HG02610 (cell line): ENCODE results near the gene CNTROB.
"Not testable (repeated sequence)": the region's sequence is repeated elsewhere in the genome, so short reads cannot be mapped to it uniquely, and the experiment has no call there.

ENCODE experiments used
- ATAC-seq: cut with Tn5 transposase; IDR thresholded peaks from one replicate; pipeline ENCODE4 v1.9.1; 2021; ENCODE audit warnings: mild to moderate bottlenecking, moderate library complexity; ENCODE audit not compliant: unreplicated experiment

The CNTROB gene

DNA sequence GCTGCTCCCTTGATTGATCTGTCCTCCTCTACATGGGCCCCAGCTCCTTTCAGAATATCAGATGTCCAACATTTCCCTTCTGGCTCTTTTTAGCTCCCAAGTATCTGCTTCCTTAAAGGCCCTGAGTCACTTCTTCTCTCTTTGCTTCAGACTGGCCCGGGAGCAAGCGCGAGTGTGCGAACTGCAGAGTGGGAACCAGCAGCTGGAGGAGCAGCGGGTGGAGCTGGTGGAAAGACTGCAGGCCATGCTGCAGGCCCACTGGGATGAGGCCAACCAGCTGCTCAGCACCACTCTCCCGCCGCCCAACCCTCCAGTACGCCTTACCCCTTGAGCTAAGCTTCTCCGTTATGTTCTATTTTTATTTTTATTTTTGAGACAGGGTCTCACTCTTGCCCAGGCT, 12.3 kb downstream of the CNTROB start:
- no peak for ATAC-seq

DNA sequence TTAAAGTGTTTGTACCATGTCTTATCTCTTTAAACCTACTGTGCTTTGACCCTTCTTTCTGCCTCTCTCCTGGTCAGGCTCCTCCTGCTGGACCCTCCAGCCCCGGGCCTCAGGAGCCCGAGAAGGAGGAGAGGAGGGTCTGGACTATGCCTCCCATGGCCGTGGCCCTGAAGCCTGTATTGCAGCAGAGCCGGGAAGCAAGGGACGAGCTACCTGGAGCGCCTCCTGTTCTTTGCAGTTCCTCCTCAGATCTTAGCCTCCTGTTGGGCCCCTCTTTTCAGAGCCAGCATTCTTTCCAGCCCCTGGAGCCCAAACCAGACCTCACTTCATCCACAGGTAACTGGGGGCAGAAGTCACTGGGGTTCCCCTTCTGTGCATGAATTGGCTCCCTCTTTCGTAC, 13.6 kb downstream of the CNTROB start:
- no peak for ATAC-seq

DNA sequence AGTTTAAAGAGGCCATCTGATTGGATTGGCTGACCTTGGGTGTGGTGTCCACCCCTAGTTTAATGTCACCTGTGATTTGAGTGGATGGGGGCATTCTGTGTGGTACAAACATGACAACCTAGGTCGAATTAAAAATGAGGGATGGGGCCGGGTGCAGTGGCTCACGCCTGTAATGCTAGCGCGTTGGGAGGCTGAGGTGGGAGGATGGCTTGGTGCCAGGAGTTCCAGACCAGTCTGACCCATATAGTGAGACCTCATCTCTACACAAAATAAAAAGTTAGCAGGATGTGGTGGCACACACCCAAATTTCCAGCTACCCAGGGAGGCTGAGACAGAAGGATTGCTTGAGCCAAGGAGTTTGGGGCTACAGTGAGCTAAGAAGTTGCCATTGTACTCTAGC, 14.4 kb downstream of the CNTROB start:
- ATAC-seq, result no peak

DNA sequence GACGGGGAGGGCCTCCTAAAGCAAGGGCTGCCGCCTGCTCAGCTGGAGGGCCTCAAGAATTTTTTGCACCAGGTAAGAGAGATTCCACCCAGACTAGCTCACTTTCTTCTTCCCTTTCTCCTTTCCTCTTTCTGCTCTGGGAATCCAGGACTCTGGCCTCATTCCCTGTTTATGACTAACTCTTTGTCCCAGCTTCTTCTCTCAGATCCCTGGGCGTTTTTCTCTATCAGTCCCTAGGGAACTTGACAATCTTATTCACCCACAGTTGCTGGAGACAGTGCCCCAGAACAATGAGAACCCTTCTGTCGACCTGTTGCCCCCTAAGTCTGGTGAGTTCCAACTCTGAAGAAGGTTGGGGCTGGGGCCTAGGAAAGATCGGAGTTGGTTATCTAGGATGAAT, 15.6 kb downstream of the CNTROB start:
- ATAC-seq, result no peak

DNA sequence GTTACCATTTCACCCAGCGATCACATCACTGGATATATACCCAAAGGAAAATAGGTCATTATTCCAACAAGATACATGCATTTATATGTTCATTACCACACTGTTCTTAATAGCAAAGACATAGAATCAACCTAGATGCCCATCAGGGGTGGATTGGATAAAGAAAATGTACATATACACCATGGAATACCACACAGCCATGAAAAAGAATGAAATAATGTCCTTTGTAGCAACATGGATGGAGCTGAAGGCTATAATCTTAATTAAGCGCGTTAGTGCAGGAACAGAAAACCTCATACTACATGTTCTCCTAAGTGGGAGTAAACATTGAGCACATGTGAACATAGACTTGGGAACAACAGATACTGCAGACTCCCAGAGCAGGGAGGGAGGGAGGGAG, 18.6 kb downstream of the CNTROB start:
- no peak for ATAC-seq

DNA sequence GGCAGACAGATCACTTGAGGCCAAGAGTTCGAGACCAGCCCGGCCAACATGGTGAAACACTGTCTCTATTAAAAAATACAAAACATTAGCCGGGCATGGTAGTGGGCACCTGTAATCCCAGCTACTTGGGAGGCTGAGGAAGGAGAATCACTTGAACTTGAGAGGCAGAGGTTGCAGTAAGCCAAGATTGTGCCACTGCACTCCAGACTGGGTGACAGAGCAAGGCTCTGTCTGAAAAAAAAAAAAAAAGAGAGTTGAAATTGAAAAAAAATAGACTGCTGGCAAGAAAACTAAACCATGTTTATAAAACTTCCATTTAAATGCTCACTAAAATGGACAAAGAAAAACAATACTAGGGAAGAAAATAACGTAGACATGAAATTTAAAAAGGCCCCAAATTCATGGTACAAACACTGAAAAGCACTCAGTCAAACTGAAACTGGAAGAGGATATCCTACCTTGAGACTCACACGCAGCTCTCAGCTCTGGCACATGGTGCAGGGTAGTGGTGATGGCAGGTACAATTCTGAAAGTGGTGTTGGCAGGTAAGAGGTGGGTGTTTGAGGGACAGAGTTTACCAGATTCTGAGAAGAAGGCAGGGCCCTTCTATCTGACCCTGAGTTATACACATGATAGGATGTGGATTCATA, 19.3 kb downstream of the CNTROB start:
- ATAC-seq, result peak; percentile 70

DNA sequence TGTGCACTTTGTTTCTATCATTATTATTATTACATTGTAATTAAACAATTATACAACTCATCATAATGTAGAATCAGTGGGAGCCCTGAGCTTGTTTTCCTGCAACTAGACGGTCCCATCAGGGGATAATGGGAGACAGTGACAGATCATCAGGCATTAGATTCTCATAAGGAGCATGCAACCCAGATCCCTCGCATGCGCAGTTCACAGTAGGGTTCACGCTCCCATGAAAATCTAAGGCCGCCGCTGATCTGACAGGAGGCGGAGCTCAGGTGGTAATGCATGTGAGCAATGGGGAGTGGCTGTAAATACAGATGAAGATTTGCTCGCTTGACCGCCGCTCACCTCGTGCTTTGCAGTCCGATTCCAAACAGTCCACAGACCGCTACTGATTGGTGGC, 21.3 kb downstream of the CNTROB start:
- ATAC-seq, result not testable (repeated sequence)

DNA sequence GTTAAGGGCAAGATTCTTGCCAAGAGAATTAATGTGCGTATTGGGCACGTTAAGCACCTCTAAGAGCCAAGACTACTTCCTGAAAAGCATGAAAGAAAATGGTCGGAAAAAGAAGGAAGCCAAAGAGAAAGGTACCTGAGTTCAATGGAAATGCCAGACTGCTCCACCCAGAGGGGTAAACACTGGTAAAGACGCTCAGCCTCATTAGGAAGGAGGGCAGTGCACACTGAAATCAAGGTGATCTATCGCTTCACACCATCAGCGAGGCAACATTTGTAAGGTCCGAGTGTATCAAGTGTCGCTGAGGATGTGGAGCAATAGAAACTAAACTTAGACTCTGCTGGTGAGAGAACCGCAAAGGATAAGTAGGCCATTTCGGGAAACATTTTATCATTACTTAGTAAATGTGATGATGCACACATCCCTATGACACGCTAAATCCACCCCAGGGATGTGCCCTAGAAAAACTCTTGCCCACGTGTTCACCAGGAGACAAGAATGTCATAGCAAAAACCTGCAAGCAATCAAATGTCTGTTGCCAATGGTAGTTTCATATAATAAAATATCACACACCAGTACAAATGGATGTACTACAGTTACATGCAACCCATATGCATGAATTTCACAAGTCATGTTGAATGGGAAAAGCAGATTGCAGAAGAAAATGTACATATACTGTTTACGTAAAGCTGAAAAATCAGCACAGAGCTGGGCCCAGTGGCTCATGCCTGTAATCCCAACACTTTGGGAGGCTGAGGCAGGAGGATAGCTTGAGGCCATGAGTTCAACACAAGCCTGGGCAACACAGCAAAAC, 23.6 kb downstream of the CNTROB start:
- no peak for ATAC-seq

DNA sequence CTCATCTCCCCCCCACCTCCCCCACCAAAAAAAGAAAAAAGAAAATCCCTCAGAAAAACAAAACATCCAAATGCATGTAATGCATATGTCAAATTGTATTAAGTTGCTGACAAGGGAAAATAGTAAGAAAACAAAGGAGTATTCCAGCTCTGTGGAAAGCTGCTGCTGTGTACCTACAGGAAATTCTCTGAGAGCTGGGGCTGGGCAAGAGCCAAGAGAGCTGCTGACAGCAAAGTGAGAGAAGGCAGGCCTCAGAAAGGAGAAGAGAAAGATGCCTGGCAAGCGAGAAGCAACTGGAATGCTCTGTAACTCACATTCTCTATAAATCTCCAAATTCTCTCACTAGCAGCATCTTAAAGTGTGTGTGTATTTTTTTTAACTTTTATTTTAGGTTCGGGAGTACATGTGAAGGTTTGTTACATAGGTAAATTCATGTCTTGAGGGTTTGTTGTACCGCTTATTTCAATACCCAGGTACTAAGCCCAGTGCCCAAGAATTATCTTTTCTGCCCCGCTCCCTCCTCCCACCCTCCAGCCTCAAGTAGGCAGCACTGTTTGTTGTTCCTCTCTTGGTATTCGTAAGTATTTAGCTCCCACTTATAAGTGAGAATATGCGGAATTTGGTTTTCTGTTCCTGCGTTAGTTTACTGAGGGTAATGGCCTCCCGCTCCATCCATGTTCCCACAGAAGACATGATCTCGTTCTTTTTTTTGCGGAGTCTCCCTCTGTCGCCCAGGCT, 24.4 kb downstream of the CNTROB start:
- no peak for ATAC-seq

DNA sequence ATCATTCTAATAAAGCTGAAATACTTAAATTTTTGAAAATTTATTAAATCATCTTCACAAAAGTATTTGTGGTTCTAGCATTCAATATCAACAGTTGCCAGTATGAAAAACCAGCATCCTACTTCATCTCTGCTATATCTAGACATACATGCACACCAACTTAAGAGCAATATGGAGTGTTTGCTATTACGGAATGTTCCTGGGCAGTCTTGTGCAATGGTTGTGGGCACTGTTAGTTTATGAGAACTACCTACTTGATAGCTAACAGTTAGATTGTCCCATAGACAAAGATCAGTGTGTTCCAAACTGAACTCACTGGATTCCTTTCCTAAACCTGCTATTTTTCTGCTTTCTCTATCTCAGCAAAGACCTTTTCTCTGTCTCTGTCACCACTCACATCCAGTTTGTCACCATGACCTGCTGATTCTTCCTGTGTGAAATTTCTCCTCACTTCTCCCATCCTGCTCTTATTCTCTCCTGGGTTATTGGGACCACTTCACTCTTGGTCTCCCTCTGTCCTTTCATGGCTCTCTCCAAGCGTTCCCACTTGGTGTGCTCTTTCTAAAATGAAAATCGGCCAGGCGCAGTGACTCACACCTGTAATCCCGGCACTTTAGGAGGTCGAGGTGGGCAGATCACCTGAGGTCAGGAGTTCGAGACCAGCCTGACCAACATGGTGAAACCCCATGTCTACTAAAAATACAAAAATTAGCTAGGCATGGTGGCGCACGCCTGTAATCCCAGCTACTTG, 27.7 kb downstream of the CNTROB start:
- ATAC-seq, result no peak

DNA sequence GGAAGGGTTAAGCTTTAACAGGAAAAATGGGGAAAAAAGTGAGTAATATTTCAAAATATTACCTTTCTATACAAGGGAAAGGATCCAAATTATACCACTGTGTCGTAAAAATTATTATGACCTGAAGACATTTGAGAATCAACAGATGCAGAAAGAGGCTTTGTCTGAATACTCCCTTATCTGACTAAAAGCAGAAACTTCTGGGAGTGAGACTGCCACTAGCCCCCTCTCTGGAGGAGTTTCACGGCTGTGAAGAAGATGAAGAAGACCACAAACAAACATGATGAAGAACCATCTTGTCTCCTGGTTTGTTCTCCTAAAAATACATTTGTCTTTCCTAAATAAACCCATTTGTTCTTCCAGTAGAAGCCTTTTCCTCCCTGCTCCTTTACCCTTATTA, 29.4 kb downstream of the CNTROB start:
- ATAC-seq, result no peak

DNA sequence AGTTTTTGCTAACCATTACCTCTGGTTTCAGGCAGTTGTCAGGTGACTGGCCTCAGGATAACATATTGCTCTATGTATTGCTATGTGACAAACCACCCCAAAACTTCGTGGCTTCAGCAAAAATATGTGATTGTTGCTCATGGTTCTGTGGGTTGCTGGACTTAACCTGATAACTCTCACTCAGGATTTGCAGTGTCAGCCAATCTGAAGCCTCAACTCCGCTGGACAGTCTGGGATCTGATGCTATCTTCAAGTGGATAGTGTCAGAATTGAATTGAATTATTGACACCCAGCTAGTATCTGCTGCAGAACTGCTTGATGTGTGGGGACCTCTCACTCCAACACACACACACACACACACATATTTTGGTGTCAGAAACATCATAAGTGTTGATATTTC, 35.7 kb downstream of the CNTROB start:
- no peak for ATAC-seq

DNA sequence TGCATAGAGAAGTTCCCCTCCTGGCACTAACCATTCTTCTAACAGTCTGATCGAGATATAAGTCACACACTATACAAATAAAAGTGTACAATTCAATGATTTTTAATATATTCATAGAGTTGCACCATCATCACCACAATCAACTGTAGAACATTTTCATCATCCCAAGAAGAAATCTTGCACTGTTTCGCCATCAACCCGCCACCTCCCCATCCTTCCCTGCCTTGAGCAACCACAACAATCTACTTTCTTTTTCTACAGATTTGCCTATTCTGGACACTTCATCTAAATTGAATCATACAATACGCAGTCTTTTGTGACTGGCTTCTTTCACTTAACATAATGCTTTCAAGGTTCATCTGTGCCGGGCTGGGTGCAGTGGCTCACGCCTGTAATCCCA, 37.4 kb downstream of the CNTROB start:
- ATAC-seq, result no peak

DNA sequence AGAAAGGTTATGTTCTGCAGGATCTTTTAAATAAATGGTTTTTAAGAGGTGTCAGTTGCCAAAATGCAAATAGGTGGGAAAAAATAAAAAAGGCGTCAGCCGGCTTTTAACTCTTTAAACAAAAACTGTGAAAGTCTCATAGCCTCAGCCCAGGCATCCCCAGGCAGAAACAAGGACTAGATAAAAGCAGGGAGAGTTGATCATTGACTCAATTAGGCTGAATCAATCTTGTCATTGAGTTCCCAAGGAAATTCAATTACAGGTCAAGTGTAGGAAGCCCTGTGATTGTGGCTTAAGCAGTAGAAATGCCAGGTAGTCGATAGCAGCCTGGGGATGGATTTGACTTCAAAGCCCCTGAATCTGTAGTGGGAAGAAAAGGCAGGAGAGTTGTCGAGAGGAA, 39.6 kb downstream of the CNTROB start:
- ATAC-seq, result no peak

DNA sequence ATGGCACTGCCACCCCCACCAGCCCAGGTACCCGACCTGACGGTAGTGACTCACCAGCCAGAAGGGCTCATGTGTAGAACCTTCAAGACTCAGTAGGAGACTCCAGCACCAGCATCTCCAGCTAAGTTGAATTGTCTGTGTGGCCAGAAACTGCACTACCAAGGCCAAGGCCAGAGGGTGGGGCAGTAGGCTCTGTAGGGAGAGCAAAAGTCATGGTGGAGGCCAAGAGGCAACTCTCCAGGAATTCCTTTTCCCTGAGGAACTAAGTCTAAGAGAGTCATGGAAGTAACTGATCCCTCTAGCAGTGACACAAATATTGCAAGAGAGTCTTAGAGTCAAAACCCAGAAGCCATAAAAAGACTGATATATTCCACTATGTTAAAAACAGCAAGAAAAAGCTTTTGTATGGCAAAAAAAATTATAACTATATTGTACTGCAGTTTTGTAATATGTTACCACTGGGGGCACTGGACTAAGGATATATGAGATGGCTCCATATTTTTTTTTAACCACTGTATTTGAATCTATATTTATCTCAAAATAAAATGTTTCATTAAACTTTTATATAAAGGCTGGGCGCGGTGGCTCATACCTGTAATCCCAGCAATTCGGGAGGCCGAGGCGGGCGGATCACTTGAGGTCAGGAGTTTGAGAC, 40.3 kb downstream of the CNTROB start:
- ATAC-seq, result no peak

DNA sequence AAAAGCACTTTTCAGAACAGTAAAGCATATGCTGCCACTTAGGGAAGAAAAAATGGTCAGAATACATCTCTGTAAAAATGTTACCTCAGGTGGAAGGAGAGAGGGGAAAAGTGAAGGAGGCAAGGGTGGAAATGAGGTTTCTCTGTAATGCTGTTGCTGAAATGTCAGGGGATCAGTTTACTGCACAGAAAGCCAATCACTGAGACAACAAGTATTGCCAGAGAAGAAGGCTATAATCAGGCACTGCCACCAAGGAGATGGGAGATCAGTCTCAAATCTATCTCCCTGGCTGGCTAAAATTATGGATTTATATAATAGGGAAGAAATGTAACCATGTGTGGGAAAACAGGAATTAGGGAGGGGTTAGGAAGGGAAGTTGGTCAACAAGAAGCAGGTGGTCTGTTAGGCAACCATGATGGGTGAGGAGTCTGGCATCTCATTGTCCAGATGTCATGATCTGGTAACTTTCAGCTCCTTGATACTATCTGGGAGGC, 42.7 kb downstream of the CNTROB start:
- ATAC-seq, result no peak

DNA sequence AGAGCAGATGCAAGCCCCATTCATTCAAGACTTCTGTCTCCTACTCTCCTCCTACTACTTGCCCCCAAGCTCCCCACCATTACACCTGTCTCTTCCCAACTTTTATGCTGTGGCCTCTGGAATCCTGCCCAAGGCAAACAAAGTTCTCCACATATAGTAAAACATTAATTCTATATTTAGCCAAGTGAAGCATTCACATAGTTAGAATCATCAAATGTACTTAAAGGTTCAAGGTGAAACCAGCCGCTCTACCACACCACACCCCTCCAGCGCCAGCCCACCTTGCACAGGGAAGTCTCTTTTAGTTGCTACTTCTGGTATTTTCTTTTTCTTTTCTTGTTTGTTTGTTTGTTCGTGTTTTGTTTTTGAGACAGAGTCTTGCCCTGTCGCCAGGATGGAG, 45.0 kb downstream of the CNTROB start:
- no peak for ATAC-seq

DNA sequence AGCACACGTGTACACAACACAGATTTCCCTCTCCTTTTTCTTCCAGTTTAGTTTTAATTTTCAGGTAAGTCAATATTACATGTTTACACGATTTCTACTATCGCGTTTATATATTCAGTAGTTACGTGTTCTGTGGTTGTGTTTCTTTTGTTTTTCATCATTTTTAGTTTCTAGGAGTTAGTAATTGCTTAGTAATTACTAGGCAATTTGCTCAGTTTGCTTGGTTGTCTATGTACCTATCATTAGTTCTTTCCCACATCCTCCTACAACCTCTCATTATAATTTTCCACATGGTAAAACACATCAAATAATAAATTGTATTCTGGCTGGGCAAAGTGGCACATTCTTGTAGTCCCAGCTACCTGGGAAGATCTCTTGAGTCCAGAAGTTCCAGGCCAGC, 45.8 kb downstream of the CNTROB start:
- ATAC-seq, result no peak

DNA sequence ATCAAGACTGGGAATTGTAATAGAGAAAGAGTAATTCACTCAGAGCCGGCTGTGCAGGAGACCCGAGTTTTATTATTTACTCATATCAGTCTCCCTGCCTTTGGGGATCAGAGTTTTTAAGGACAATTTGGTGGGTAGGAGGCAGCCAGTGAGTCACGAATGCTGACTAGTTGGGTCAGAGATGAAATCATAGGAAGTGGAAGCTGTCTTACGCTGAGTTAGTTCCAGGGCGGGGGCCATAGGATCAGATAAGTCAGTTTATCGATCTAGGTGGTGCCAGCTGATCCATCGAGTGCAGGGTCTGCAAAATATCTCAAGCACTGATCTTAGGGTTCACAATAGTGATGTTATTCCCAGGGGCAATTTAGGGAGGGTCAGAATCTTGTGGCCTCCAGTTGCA, 50.2 kb downstream of the CNTROB start:
- no peak for ATAC-seq

DNA sequence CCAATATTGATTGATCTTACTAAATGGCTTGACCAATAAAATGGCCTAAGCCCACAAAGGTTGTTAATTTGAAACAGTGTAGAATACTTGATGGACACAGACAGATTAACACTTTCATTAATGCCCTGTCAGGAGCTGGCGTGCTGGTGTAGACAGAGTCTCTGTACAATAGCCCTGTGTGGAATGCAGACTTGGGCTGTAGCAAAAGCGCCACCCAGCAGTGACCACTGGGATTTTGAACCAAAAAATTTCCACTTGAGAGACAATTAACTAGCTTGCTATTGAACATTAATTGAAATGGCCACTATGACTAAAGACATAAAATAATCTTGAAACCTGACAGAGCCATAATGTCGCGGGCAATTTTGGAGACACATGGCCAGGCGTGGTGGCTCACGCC, 50.7 kb downstream of the CNTROB start:
- no peak for ATAC-seq

DNA sequence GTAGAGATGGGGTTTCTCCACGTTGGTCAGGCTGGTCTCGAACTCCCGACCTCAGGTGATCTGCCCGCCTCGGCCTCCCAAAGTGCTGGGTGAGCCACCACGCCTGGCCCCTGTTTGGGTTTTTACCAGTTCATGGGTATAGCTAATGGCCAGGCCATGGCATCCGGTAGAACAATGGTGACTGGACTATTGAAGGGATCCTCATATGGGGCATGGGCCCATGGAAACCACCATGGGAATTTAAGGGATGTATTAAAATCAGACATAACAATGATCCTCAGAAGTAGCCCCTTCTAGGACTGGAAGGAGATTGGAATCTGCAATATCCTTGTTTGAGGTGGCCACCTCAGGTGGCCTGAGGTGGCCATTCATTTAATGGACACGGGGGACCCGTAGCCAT, 52.9 kb downstream of the CNTROB start:
- ATAC-seq, result no peak
